DOHH2 (cell line): Measurements from ENCODE around the gene PTGER2.

Source experiments
- H3F3A ChIP-seq: fragments of 200-600 bp; sonication (generic), shearing (Covaris generic); 2 replicates; pipeline ENCODE4 v1.6.0; 2016; ENCODE audit warnings: antibody characterized with exemption, mild to moderate bottlenecking; ENCODE audit not compliant: control insufficient read depth, insufficient read depth
- H3K27ac ChIP-seq: fragments of 200-600 bp; sonication (generic); 2 replicates; pipeline ENCODE4 v1.5.1; 2014; ENCODE audit warnings: low read depth, mild to moderate bottlenecking, low read length, moderate library complexity
- H3K27me3 ChIP-seq: fragments of 200-600 bp; sonication (generic); 2 replicates; pipeline ENCODE4 v1.6.1; 2014; ENCODE audit warnings: mild to moderate bottlenecking, low read length, mixed read lengths; ENCODE audit not compliant: control insufficient read depth
- H3K36me3 ChIP-seq: fragments of 200-600 bp; sonication (generic); 2 replicates; pipeline ENCODE4 v1.6.1; 2014; ENCODE audit warnings: mild to moderate bottlenecking, low read length, moderate library complexity, mixed read lengths; ENCODE audit not compliant: control insufficient read depth
- H3K4me1 ChIP-seq: fragments of 200-600 bp; sonication (generic); 2 replicates; pipeline ENCODE4 v1.6.1; 2014; ENCODE audit warnings: mild to moderate bottlenecking, low read length, mixed read lengths; ENCODE audit not compliant: control insufficient read depth
- H3K4me2 ChIP-seq: fragments of 200-600 bp; sonication (generic); 2 replicates; pipeline ENCODE4 v1.6.0; 2014; ENCODE audit warnings: mild to moderate bottlenecking, low read length, moderate library complexity
- H3K4me3 ChIP-seq: fragments of 200-600 bp; sonication (generic); 2 replicates; pipeline ENCODE4 v1.5.1; 2014; ENCODE audit warnings: mild to moderate bottlenecking, low read length, mixed read lengths
- H3K79me2 ChIP-seq: fragments of 200-600 bp; sonication (generic); 2 replicates; pipeline ENCODE4 v1.6.1; 2014; ENCODE audit warnings: mild to moderate bottlenecking, low read length, mixed read lengths; ENCODE audit not compliant: control insufficient read depth
- H3K9me2 ChIP-seq: fragments of 200-600 bp; sonication (generic); replicated peaks from 2 replicates; pipeline ENCODE4 v1.6.1; 2014; ENCODE audit warnings: mild to moderate bottlenecking, low read length, mixed read lengths; ENCODE audit not compliant: control insufficient read depth
- H3K9me3 ChIP-seq: fragments of 200-600 bp; sonication (generic); 2 replicates; pipeline ENCODE4 v1.6.1; 2014; ENCODE audit warnings: antibody characterized with exemption, low read length, mixed read lengths; ENCODE audit not compliant: control insufficient read depth, insufficient read depth
- H4K20me1 ChIP-seq: fragments of 200-600 bp; sonication (generic); 2 replicates; pipeline ENCODE4 v1.6.0; 2014; ENCODE audit warnings: low read depth, mild to moderate bottlenecking, antibody characterized with exemption, low read length, moderate library complexity; ENCODE audit not compliant: control insufficient read depth, insufficient read depth
- EZH2phosphoT487 ChIP-seq: fragments of 200-600 bp; sonication (generic); IDR thresholded peaks from 2 replicates; pipeline ENCODE4 v1.6.1; 2017; ENCODE audit warnings: borderline replicate concordance, mild to moderate bottlenecking, antibody characterized with exemption, low read length, moderate library complexity, mixed read lengths
- TF ChIP-seq, protein P1 (sequence below): fragments of 200-600 bp; sonication (generic); IDR thresholded peaks from one replicate; pipeline ENCODE4 v1.5.1; 2014; ENCODE audit warnings: antibody characterized with exemption, mild to moderate bottlenecking, low read depth, low read length; ENCODE audit not compliant: poor library complexity, severe bottlenecking

PTGER2 gene

DNA sequence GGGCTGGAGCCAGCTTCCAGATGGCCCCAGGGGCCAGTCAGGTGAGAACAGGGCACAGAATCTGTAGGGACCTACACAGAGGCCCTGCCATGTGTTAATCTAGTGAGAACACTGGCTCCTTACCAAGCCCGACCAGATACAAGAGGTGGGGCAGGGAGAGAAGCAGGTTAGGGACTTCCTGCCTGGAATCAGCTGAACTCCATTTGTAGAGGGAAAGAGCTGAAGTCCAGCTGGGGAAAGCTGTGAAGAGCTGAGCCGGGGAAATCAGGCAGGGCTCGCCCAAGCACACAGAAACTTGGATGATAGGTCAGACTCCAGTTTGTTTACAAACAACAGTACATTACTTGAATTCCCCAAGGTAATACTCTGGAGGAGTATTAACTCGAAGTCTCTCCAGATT is 46.7 kb downstream of the PTGER2 start:
- H4K20me1 ChIP-seq, result no peaks in the 10 kb centered on the region
- no peaks in the 10 kb centered on the region for H3K9me3 ChIP-seq
- no peaks in the 10 kb centered on the region; the same call in 1 of the 2 replicates for H3K27me3 ChIP-seq
- H3K36me3 ChIP-seq, result no peaks in the 10 kb centered on the region
- no peak overlapping the region for H3K4me2 ChIP-seq
- H3K79me2 ChIP-seq, result no peaks in the 10 kb centered on the region
- H3K9me2 ChIP-seq, result no peaks in the 10 kb centered on the region
- TF ChIP-seq EZH2phosphoT487, result no peak
- TF ChIP-seq, protein P1, sequence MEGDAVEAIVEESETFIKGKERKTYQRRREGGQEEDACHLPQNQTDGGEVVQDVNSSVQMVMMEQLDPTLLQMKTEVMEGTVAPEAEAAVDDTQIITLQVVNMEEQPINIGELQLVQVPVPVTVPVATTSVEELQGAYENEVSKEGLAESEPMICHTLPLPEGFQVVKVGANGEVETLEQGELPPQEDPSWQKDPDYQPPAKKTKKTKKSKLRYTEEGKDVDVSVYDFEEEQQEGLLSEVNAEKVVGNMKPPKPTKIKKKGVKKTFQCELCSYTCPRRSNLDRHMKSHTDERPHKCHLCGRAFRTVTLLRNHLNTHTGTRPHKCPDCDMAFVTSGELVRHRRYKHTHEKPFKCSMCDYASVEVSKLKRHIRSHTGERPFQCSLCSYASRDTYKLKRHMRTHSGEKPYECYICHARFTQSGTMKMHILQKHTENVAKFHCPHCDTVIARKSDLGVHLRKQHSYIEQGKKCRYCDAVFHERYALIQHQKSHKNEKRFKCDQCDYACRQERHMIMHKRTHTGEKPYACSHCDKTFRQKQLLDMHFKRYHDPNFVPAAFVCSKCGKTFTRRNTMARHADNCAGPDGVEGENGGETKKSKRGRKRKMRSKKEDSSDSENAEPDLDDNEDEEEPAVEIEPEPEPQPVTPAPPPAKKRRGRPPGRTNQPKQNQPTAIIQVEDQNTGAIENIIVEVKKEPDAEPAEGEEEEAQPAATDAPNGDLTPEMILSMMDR, result no peak
- no peaks in the 10 kb centered on the region for H3F3A ChIP-seq
- no peak overlapping the region for H3K4me3 ChIP-seq
- H3K27ac ChIP-seq, result no peak overlapping the region
- no peaks in the 10 kb centered on the region for H3K4me1 ChIP-seq

DNA sequence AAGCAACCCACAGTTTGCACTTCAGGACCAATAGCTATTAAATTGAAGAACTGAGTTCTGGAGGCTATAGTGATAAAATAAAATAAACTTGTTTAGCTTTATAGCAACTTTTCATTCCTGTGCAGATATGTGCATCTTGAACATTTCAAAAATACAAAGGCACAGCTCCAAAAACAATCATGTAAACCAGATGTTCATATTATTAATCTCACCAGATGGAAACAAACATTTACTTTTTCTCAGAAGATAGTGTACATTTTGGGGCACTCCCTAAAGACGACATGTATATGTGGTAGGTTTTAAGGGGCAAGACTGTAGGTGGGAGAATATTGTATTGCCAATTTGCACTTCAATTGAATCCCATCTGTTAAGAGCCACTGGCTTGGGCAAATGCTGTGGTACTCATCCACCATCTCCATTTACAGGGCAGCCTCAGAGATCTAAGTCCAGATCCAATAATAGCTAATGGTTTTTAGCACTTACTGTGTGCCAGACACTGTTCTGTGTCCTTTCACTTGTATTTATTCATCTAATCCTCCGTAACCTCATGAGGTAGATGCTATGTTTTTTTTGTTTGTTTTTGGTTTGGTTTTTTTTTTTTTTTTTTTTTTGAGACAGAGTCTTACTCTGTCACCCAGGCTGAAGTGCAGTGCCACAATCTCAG is 49.1 kb downstream of the PTGER2 start:
- Histone ChIP-seq H3K27ac (no peak overlapping the region), H3K9me2 (no peaks in the 10 kb centered on the region; the same call in 1 of the 2 replicates), H3K79me2 (no peaks in the 10 kb centered on the region), H3K36me3 (no peaks in the 10 kb centered on the region), H3K27me3 (no peaks in the 10 kb centered on the region; the same call in 1 of the 2 replicates), H3K4me3 (no peak overlapping the region), H3K4me2 (no peak overlapping the region), H3K4me1 (no peaks in the 10 kb centered on the region), H3F3A (no peaks in the 10 kb centered on the region), H4K20me1 (no peaks in the 10 kb centered on the region), H3K9me3 (no peaks in the 10 kb centered on the region)
- TF ChIP-seq, protein P1, result no peak
- TF ChIP-seq EZH2phosphoT487, result no peak

DNA sequence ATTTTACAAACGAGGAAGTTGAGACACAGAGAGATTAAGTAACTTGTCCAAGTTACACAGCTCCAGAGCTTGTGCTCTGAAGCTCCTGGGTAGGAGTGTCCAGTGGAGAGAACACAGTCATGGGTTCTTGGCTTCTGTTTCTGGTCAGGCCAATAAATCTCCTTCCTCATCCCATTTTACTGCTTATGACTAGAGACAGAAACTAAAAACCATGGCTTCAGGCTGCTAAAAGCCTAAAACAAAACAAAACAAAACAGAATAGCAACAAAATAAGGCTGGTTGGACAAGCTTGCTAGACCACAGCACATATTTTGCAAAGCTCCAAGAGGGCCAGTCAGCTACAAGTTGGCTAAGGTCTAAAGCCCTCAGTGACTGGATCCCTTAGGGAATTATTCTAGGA is 49.8 kb downstream of the PTGER2 start:
- H3K79me2 ChIP-seq, result no peaks in the 10 kb centered on the region
- H3K4me2 ChIP-seq, result no peak overlapping the region
- no peak overlapping the region for H3K4me3 ChIP-seq
- H4K20me1 ChIP-seq, result no peaks in the 10 kb centered on the region
- H3K9me3 ChIP-seq, result no peaks in the 10 kb centered on the region
- H3K9me2 ChIP-seq, result no peaks in the 10 kb centered on the region; the same call in 1 of the 2 replicates
- TF ChIP-seq, protein P1, result no peak
- TF ChIP-seq EZH2phosphoT487, result no peak
- H3K4me1 ChIP-seq, result no peaks in the 10 kb centered on the region
- H3F3A ChIP-seq, result no peaks in the 10 kb centered on the region
- no peak overlapping the region for H3K27ac ChIP-seq
- no peaks in the 10 kb centered on the region for H3K36me3 ChIP-seq
- no peaks in the 10 kb centered on the region; the same call in 1 of the 2 replicates for H3K27me3 ChIP-seq
